Activated CD8-positive, alpha-beta memory T cell treated with anti-CD3 and anti-CD28 coated beads for 4 hours (primary cell): ENCODE results near the gene MPC1.

Source experiments
- DNase-seq, 2 donors: peaks; one replicate each; pipeline ENCODE4 v3.0.0-alpha.2; 2020; ENCODE audit warnings: low read depth in 2 of 2

MPC1 gene

GRCh38 chr6:166382933-166383801 is at the start of gene MPC1:
MPC1 (minus strand) TSS chr6:166382940; CDS start chr6:166382876, 64 bp downstream.
- DNase-seq: peak; percentile 84 to 86

DNA sequence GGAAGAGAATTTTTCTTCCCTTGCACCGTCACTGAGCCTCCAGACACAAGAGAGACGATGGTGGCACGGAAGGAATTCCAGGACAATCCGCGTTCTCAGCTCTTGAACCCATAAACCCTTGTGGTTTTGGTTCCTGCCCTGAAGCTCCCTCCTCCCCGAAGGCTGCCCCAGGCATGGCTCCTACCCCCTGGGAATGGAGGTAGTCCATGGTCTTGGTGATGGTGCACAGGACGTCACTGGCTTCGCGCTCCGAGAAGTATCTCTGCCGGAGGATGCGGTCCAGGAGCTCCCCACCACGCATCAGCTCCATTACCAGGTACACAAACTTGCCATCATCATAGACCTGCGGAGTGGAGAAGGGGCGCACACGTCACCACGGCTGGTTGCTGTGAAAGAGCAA is 47.5 kb upstream of the MPC1 start:
- DNase-seq: no peak

DNA sequence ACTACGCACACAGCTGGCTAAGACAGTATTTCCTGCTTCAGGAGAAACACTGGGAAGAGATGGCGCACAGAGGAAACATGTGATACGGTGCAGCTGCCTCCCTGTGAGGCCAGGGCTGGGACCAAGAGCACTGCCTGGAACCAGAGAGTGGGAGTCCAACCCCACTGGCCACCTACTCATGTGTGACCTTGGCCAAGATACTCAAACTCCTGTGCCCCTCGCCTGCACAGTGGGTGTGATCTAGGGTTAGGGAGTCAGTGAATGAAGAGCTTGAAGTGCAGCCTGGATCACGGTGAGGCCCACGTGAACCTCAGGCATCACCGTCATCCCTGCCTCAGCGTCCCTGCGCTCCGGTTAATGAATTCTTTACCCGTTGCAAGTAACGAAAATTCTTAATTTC is 41.7 kb upstream of the MPC1 start:
- no peak for DNase-seq

DNA sequence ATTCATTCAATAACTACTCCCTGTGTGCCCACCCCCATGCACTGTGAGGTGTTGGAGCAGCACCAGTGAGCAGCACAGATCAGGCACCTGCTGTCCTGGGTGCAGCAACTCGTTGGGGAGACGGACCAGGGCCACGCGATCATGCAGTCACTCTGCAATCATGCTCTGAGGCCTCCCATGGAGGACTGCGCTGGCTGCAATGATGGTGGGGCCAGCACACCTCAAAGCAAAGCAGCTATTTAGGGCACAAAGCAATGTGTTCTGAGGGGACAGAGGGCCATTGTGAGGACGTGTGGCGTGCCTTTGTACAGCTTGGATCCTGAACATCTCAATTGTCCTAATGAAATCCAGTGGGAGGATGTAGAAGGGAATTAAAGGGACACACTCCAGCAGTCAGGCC is 41.0 kb upstream of the MPC1 start:
- DNase-seq: no peak

- no peak for DNase-seq
Measured at GRCh38 chr6:166423051-166423745, 40.5 kb upstream of the MPC1 start.

GRCh38 chr6:166422201-166422940 is 39.6 kb upstream of the MPC1 start:
- no peak for DNase-seq

GRCh38 chr6:166420351-166420750 is 37.6 kb upstream of the MPC1 start:
- no peak for DNase-seq

DNA sequence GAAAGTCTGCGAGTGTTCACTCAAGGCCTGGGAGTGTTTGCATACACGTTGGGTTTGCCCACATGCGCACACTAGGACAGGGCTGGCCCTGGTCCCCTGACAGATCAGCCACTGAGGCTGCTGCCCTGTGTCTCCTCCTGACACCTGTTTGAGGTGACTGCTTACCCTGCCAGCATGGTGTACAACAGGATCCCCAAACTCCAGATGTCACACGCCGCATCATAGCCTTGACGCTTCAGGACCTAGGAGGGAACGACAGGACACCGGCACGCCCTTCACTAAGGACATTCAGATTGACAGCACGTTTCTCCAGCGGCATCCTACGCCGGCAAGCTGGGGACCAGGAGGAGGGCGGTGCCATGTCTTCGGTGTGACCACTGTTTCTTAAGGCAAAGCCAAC is 37.0 kb upstream of the MPC1 start:
- no peak for DNase-seq

- peak; percentile 37 to 46 for DNase-seq
Measured at GRCh38 chr6:166419286-166419685, 36.5 kb upstream of the MPC1 start.

GRCh38 chr6:166418691-166419143 is 36.0 kb upstream of the MPC1 start:
- DNase-seq: no peak

DNA sequence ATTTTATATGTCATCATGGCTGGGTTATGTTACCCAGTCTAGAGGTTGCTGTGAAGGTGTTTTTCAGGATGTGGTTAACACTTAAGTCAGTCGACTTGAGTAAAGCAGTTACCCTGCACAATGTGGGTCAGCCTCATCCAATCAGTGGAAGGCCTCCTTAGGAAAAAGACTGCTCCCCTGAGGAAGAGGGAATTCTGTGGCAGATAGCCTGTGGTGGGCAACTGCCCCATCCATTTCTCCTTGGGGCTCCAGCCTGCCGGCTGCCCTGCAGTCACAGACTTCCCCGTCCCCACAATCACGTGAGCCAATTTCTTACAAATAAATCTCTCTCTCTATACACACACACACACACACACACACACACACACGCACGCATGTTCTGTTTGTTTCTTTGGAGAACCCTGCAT is 34.5 kb upstream of the MPC1 start:
- DNase-seq: peak in 1 of 2 donors; percentile 15

- DNase-seq: no peak
Measured at GRCh38 chr6:166415833-166416347, 33.1 kb upstream of the MPC1 start.

DNA sequence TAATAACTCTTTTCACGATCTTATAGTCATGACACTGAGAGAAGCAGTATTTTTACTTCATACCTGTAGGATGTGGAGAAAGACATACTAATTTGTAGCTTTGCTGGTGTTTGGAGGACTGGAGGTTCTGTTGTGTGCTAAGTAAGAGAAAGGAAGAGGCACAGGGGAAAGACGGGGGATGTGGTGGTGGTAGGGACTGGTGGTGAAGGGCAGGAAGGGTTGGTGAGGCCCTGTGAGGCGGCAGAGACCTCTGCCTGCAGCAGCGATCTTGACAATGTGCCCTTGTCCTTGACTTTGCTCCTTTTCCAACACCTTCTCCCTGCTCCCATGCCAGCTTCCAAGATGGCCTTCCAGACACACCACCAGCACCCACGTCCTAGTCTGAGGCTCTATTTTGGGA is 32.6 kb upstream of the MPC1 start:
- DNase-seq: no peak

DNA sequence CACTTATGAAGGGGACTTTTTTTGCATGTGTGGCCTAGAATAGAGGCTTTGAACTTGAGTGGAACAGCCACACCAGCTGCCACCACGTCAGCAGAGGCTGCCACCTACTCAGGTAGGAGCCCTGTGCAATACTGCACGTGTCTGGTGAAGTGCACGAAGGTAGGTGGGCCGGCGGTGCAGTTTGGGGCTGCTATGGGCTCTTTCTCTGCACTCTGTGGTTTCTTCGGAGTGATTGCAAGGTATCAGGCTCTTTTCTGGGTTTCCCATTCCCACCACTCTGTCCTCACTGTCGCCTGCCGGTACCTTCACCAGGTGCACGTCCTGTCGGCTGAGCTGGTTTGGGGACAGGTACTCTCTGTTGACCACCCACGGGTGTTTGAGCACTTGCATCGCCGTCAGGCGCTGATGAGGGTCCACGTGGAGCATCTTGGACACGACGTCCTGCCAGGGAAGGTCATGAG is 30.8 kb upstream of the MPC1 start:
- DNase-seq: no peak

GRCh38 chr6:166412911-166413384 is 30.2 kb upstream of the MPC1 start:
- DNase-seq: no peak

DNA sequence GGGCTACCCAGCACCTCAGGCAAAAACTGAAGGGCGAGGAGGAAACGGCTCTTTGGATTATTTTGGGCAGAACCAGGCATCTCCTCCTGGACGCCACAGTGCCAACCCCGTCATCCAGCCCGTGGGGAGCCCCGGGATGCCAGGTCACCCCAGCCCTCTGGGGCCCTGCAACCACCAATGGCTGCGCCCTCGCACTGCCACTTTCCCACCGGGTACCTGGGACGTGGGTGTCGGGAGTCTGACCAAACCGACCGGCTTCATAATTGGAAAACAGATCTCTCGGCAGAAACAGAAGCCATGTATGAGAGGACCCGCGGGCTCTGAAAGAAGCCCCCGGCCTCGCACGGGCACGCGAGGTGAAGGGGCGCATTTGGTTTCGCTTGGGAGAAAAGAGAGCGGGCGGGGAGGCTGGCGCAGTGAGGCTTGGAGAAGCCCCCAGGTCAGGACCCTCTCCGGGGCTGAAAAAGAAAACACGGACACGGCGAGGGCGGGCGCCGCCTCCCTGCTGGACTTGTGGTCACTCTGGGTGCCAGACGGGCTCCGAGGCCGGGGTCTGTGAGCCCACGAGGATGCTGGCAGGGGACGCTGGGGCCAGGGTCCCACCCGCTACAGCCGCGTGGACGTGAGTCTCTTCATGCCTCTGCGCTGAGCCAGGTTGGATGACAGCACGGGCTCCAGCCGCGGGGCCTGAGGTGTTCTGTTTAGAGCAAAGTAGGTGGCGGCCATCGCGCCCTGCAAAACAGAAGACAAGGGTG is 29.6 kb upstream of the MPC1 start:
- DNase-seq: no peak

GRCh38 chr6:166411721-166412151 is 29.0 kb upstream of the MPC1 start:
- DNase-seq: no peak

DNA sequence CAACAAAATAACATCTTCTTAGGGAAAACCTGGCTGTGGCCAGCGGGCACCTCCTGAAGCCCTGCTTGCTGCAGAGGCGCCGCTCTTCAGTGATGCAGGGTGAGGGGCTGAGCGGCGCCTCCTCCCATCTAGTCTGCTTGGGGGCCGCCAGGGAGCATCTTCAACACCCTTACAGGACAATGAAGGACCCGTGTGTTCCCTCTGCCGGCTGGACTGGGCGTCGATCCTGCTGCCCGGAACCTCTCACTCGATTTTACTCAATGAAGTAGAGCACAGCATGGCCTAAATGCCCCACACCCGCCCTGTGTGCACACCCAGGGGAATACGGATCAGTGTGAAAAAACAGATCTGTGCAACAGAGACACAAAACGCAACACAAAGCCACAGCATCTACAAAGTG is 28.5 kb upstream of the MPC1 start:
- DNase-seq: no peak

GRCh38 chr6:166410426-166410935 is 27.7 kb upstream of the MPC1 start:
- no peak for DNase-seq

GRCh38 chr6:166408936-166409755 is 26.4 kb upstream of the MPC1 start:
- DNase-seq: no peak
